ENCODE results near the gene P2RY2.

DNA sequence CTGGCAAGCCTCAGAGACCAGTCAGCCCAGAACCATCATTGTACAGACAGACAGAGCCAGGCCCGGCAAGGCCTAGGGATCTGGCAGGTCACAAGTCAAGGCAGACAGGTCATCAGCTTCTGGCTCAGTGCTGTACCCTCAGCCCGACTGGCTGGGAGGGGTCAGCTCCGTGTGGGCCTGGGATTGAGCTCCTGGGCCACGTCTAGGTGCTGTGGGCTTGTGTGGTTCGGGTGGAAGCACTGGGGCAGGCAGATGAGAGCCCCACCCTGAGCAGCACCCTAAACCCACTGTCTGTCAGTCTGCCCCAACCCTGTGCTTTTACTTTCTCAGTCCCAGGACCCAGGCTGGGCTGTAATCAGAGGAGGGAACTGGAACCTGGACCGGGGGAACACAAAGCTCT lies 26.9 kb upstream of the P2RY2 start:
- TF ChIP-seq SPI1 (IDR thresholded peaks at IDR 0.05; ENCODE audit: low read depth, low read length) (no peak), POLR2A (IDR thresholded peaks at IDR 0.05; ENCODE audit: low read depth, low read length) (no peak), TAF1 (IDR thresholded peaks at IDR 0.05; ENCODE audit: low read depth, low read length) (no peak)
